HG03139 (cell line): ENCODE results near the gene TMEM52B.
"Not testable (repeated sequence)": the region's sequence is repeated elsewhere in the genome, so short reads cannot be mapped to it uniquely, and the experiment has no call there.

ENCODE experiments used
- ATAC-seq: cut with Tn5 transposase; IDR thresholded peaks from one replicate; pipeline ENCODE4 v1.9.1; 2021; ENCODE audit not compliant: unreplicated experiment

Gene TMEM52B

GRCh38 chr12:10170216-10170615 lies 8.6 kb upstream of the TMEM52B start:
- ATAC-seq = no peak

GRCh38 chr12:10171973-10172728 lies 6.7 kb upstream of the TMEM52B start, which contains the start of gene OLR1:
OLR1 (minus strand) TSS chr12:10172132; CDS start chr12:10172077, 55 bp downstream.
- ATAC-seq = no peak

- ATAC-seq = no peak
These were observed 3.7 kb upstream of the TMEM52B start for GRCh38 chr12:10174986-10175614.

- no peak for ATAC-seq
These were observed 2.8 kb upstream of the TMEM52B start for GRCh38 chr12:10175846-10176636.

- no peak for ATAC-seq
These were observed 947 bp downstream of the TMEM52B start for GRCh38 chr12:10179776-10180181.

- no peak for ATAC-seq
These were observed 3.7 kb downstream of the TMEM52B start for GRCh38 chr12:10182354-10183049.

- no peak for ATAC-seq
These were observed 5.5 kb downstream of the TMEM52B start for GRCh38 chr12:10184261-10184843.

- ATAC-seq = no peak
These were observed 7.5 kb downstream of the TMEM52B start for GRCh38 chr12:10186299-10186698.

GRCh38 chr12:10186958-10187357 lies 8.1 kb downstream of the TMEM52B start:
- not testable (repeated sequence) for ATAC-seq

- ATAC-seq = no peak
These were observed 10.8 kb downstream of the TMEM52B start for GRCh38 chr12:10189653-10190052.

- peak; percentile 71 for ATAC-seq
These were observed 11.9 kb downstream of the TMEM52B start for GRCh38 chr12:10190558-10191388.

GRCh38 chr12:10191865-10192264 lies 13.0 kb downstream of the TMEM52B start:
- no peak for ATAC-seq

- no peak for ATAC-seq
These were observed 15.4 kb downstream of the TMEM52B start for GRCh38 chr12:10194160-10194670.

GRCh38 chr12:10196210-10196609 lies 17.4 kb downstream of the TMEM52B start:
- ATAC-seq = peak; percentile 83

GRCh38 chr12:10197879-10198278 lies 19.0 kb downstream of the TMEM52B start:
- no peak for ATAC-seq

- ATAC-seq = not testable (repeated sequence)
These were observed 25.7 kb downstream of the TMEM52B start for GRCh38 chr12:10204495-10204894.

- ATAC-seq = no peak
These were observed 26.5 kb downstream of the TMEM52B start for GRCh38 chr12:10205220-10205807.

GRCh38 chr12:10207136-10207535 lies 28.3 kb downstream of the TMEM52B start:
- ATAC-seq = no peak

GRCh38 chr12:10210225-10210624 lies 31.4 kb downstream of the TMEM52B start:
- no peak for ATAC-seq
